Testis (tissue), 3 donors: Measurements from ENCODE around the gene ABCA13. TPM values are rescaled to one million over a fixed set of nuclear protein-coding genes. Genes with fewer than 3 reads are reported as not detected.
"Not testable (repeated sequence)": the region's sequence is repeated elsewhere in the genome, so short reads cannot be mapped to it uniquely, and the experiment has no call there.

Source experiments
- DNase-seq: peaks from one replicate; pipeline ENCODE4 v3.0.0-alpha.2; 2019
- H3K27ac ChIP-seq, 2 donors: fragments of 200-600 bp; sonication (generic); one replicate each; pipeline ENCODE4 v1.5.1; 2019
- H3K27me3 ChIP-seq: fragments of 200-600 bp; sonication (generic); one replicate; pipeline ENCODE4 v1.5.1; 2019
- H3K36me3 ChIP-seq: fragments of 200-600 bp; sonication (generic); one replicate; pipeline ENCODE4 v1.5.1; 2017; ENCODE audit warnings: low read depth; ENCODE audit errors: missing control alignments
- H3K4me1 ChIP-seq: fragments of 200-600 bp; sonication (generic); one replicate; pipeline ENCODE4 v1.5.1; 2019
- H3K4me3 ChIP-seq, 2 donors: fragments of 200-600 bp; sonication (generic); one replicate each; pipeline ENCODE4 v1.5.1; 2017 to 2019
- H3K9me3 ChIP-seq: fragments of 200-600 bp; sonication (generic); one replicate; pipeline ENCODE4 v1.5.1; 2017
- POLR2A ChIP-seq: fragments of 450-650 bp; IDR thresholded peaks from one replicate; pipeline ENCODE4 v1.6.1; 2017; ENCODE audit warnings: antibody characterized with exemption, mild to moderate bottlenecking, moderate library complexity
- WGBS, 2 donors: methylation state at CpG; one replicate each; pipeline ENCODE4 v1.1.5; 2018; 5-methylcytosine and 5-hydroxymethylcytosine counted together
- intact Hi-C: fragments of 100-400 bp; cut with DNase I; formaldehyde crosslinking; loops from one replicate; pipeline ENCODE4 v1.15.1; 2023; ENCODE audit warnings: low total_unique reads
- polyA plus RNA-seq: library from polyadenylated mRNA; stranded (reverse); fragments of 350-450 nt; fragmentation: Illumina TruSeq; extraction: RNeasy Lipid Tissue Mini Kit (QIAGEN cat#74804); gene quantifications from one replicate; pipeline ENCODE4 v1.2.3, GENCODE V29; 2014; ENCODE audit warnings: low read depth, low replicate concordance; ENCODE audit not compliant: insufficient read depth
- total RNA-seq, 2 donors: library from RNA; depleted of rRNA; stranded (reverse); fragments of >200 nt; gene quantifications; one replicate each; pipeline ENCODE4 v1.2.3, GENCODE V29; 2016
- TF ChIP-seq, protein P1 (sequence below), 3 experiments: fragments of 450-650 bp in 2 of 3; fragments of 200-600 bp in 1 of 3; sonication (generic) in 1 of 3; IDR thresholded peaks; one replicate each; pipeline ENCODE4 v1.5.1; 2016 to 2019; ENCODE audit warnings: antibody characterized with exemption in 3 of 3, mild to moderate bottlenecking in 2 of 3, moderate library complexity in 1 of 3

Gene ABCA13
- total and polyA plus RNA-seq, 3 donors from 2014 or later: 3.5 to 7.3 (median 4.3) TPM

DNA sequence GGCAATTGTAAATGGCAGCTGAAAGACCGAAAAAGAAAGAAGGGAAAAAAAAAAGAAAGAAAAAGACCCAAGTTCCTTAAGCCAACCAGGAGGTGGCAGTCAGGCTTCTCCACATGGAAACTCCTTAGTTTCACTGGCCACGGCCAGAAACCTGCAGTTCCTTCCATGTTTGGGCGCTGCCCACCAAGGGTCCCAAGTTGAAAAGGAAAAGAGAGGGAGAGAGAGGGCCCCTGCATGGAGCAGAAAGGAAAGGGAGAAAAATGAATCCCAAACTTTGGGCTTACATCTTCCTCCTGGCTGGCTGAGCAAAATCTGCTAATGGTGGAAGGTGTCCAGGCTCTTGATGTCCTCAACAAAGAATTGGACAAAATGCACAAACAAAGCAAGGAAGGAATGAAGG lies 31.8 kb upstream of the ABCA13 start:
- DNase-seq: no peak
- intact Hi-C loops: no loop called here
- H3K4me1 ChIP-seq: no peaks in the 10 kb centered on the region
- H3K36me3 ChIP-seq: no peaks in the 10 kb centered on the region
- WGBS, 2 donors: 30 to 56% methylated on average over 3 of the region's 3 CpGs
- H3K27ac ChIP-seq: no peak overlapping the region
- TF ChIP-seq, protein P1, sequence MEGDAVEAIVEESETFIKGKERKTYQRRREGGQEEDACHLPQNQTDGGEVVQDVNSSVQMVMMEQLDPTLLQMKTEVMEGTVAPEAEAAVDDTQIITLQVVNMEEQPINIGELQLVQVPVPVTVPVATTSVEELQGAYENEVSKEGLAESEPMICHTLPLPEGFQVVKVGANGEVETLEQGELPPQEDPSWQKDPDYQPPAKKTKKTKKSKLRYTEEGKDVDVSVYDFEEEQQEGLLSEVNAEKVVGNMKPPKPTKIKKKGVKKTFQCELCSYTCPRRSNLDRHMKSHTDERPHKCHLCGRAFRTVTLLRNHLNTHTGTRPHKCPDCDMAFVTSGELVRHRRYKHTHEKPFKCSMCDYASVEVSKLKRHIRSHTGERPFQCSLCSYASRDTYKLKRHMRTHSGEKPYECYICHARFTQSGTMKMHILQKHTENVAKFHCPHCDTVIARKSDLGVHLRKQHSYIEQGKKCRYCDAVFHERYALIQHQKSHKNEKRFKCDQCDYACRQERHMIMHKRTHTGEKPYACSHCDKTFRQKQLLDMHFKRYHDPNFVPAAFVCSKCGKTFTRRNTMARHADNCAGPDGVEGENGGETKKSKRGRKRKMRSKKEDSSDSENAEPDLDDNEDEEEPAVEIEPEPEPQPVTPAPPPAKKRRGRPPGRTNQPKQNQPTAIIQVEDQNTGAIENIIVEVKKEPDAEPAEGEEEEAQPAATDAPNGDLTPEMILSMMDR (IDR thresholded peaks at IDR 0.05): peak in 1 of 3 experiments; percentile 15
- TF ChIP-seq POLR2A: no peak
- no peaks in the 10 kb centered on the region for H3K9me3 ChIP-seq
- H3K4me3 ChIP-seq: no peak overlapping the region
- no peaks in the 10 kb centered on the region for H3K27me3 ChIP-seq

DNA sequence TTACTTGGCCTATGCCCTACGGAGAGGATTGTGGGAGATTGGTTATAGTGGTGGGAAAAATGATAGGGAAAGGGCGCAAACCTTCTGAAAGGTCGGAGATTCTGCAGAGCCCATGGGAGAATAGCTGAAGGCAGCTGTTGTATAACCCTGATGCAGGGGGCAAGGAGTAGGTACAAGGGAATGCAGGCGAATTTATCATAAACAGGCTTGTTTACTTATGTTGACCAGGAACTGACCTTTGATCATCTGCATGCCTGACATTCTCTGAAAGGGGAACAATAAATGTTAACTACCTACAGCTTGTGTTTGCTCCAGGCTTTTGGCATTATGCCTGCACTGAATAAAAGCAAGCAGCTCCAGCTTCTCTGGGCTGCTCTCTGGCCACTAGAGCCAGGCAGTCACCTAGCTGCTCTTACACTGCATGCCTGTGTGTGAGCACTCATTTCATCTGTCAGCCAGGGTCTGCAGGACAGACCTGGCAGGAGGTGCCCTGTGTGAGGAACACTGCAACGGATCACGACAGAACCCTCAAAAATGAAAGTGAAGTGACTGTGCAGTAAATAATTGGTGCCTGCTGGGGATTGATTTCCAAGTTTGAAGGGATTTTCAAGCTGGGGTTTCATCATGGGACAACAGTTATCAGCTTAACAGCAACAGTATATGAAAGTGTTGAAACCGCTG lies 31.1 kb upstream of the ABCA13 start:
- TF ChIP-seq POLR2A: no peak
- TF ChIP-seq, protein P1 (IDR thresholded peaks at IDR 0.05): no peak
- Histone ChIP-seq H3K9me3 (no peaks in the 10 kb centered on the region), H3K36me3 (no peaks in the 10 kb centered on the region), H3K4me3 (no peak overlapping the region), H3K27me3 (no peaks in the 10 kb centered on the region), H3K27ac (no peak overlapping the region), H3K4me1 (no peaks in the 10 kb centered on the region)
- WGBS, 2 donors: 61 to 69% methylated on average over 7 of the region's 7 CpGs
- DNase-seq: no peak
- intact Hi-C loops: no loop called here

DNA sequence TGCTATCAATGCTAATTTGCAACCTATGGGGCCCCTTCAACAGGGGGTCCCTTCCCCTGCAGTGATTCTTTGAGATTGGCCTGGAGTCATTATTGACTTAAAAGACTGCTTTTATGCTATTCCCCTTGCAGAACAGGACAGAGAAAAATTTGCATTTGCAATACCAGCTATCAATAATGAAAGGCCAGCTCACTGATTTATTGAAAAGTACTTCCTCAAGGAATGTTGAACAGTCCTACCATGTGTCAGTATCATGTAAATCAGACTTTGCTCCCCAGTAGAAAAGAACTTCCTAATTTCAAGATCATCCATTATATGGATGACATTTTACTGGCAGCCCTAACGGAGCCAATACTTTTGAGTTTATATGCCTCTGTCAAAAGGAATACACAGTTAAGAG lies 29.7 kb upstream of the ABCA13 start:
- 86 to 92% methylated on average over 1 of the region's 1 CpG for WGBS, 2 donors
- TF ChIP-seq POLR2A: no peak
- TF ChIP-seq, protein P1 (IDR thresholded peaks at IDR 0.05): no peak
- no peaks in the 10 kb centered on the region for H3K36me3 ChIP-seq
- H3K4me3 ChIP-seq: no peak overlapping the region
- H3K4me1 ChIP-seq: no peaks in the 10 kb centered on the region
- H3K9me3 ChIP-seq: no peaks in the 10 kb centered on the region
- no peaks in the 10 kb centered on the region for H3K27me3 ChIP-seq
- H3K27ac ChIP-seq: no peak overlapping the region
- no peak for DNase-seq
- intact Hi-C loops: no loop called here

DNA sequence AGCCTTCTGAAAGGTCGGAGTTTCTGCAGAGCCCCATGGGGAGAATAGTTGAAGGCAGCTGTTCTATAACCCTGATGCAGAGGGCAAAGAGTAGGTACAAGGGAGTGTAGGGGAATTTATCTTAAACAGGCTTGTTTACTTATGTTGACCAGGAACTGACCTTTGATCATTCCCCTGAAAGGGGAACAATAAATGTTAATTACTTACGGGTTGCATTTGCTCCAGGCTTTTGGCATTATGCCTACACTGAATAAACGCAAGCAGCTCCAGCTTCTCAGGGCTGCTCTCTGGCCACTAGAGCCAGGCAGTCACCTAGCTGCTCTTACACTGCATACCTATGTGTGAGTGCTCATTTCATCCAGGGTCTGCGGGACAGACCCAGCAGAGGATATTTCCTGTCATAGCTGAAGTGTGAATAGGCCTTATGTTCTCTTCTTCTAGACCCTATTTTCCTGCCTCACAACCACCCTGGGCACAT lies 26.9 kb upstream of the ABCA13 start:
- H3K36me3 ChIP-seq: no peaks in the 10 kb centered on the region
- H3K9me3 ChIP-seq: no peaks in the 10 kb centered on the region
- no peak for DNase-seq
- TF ChIP-seq, protein P1 (IDR thresholded peaks at IDR 0.05): no peak
- TF ChIP-seq POLR2A: no peak
- no peak overlapping the region for H3K4me3 ChIP-seq
- no peaks in the 10 kb centered on the region for H3K4me1 ChIP-seq
- H3K27me3 ChIP-seq: no peaks in the 10 kb centered on the region
- 51 to 62% methylated on average over 4 of the region's 4 CpGs for WGBS, 2 donors
- no peak overlapping the region for H3K27ac ChIP-seq
- intact Hi-C loops: no loop called here

DNA sequence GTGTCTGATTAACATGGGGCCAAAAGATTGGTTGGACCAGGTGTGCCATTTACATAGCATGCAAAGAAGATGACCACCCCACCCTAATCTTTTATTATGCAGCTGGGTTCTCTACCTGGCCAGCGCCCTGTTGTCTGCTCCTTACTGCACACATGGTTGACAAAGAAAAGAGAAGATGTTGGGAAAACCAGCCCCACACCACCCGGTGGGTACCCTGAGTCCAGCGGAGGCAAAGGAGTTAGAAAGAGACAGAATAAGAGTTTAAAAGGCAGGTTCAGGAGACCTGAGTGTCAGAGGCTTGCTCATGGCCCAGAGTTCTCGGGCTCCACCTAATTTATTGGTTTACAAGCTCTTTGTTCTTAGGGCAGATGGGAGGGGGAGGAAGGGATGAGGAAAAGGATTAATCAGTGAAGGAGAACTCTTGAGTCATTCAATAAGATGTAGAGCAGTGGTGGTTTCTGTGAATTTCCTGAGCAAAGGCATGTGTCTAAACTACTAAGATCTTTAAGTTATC lies 24.1 kb upstream of the ABCA13 start:
- H3K9me3 ChIP-seq: no peaks in the 10 kb centered on the region
- 73 to 75% methylated on average over 4 of the region's 4 CpGs for WGBS, 2 donors
- no peak overlapping the region for H3K4me3 ChIP-seq
- H3K4me1 ChIP-seq: no peaks in the 10 kb centered on the region
- TF ChIP-seq, protein P1 (IDR thresholded peaks at IDR 0.05): no peak
- TF ChIP-seq POLR2A: no peak
- H3K36me3 ChIP-seq: no peaks in the 10 kb centered on the region
- no peak overlapping the region for H3K27ac ChIP-seq
- DNase-seq: no peak
- intact Hi-C loops: no loop called here
- no peaks in the 10 kb centered on the region for H3K27me3 ChIP-seq

DNA sequence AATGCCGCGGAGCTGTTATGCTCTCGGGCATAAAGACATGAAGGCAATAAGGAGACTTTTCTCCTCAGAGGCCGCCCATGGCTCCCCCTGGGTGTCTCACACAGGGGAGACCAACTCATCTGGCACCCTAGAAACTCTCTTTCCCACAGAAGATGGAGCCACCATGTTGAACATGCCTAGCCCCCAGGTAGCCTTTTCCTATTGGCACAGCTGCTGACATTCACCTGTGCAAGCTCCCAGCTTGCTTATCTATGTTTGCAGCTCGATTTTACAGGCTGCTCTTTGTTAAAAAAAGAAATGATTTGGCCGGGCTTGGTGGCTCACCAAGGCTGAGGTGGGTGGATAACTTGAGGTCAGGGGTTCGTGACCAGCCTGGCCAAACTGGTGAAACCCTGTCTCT lies 23.6 kb upstream of the ABCA13 start:
- H3K4me3 ChIP-seq, DNase-seq, H3K9me3 ChIP-seq, H3K27ac ChIP-seq, H3K36me3 ChIP-seq, H3K27me3 ChIP-seq, H3K4me1 ChIP-seq, intact Hi-C loops: not testable (repeated sequence)
- WGBS, 2 donors: 33 to 39% methylated on average over 7 of the region's 7 CpGs
